ENCODE measurements around the gene UBAC2.
"Not testable (repeated sequence)": the region's sequence is repeated elsewhere in the genome, so short reads cannot be mapped to it uniquely, and the experiment has no call there.

Gene UBAC2

DNA sequence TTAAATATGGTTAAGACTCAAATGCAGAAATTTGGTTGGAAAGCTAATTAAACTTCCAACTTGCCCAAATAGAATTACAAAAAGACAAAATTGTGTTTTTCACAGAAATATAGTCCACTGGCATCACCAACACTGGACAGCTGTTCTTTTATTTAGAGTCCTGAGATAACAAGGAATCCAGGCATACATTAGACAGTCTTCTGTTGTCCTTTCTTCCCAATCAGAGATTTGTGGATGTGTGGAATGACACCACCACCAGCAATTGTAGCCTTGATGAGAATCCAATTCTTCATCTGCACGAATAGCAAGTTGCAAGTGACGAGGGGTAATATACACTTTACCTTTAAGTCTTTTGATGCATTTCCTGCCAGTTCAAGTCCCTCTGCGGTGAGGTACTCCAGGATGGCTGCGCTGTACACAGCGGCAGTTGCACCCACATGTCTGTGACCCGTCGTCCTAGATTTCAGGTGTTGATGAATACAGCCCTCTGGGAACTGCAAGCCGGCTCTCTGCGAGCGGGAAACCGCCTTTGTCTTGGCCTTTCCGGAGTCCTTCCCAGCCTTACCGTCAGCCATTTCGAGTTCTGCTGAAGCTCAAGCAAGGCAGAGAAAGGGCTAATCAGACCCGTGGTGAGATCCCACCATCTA is 14.7 kb downstream of the UBAC2 start:
- DNase-seq: peak in 2 of 4 experiments; percentile 50 to 56

DNA sequence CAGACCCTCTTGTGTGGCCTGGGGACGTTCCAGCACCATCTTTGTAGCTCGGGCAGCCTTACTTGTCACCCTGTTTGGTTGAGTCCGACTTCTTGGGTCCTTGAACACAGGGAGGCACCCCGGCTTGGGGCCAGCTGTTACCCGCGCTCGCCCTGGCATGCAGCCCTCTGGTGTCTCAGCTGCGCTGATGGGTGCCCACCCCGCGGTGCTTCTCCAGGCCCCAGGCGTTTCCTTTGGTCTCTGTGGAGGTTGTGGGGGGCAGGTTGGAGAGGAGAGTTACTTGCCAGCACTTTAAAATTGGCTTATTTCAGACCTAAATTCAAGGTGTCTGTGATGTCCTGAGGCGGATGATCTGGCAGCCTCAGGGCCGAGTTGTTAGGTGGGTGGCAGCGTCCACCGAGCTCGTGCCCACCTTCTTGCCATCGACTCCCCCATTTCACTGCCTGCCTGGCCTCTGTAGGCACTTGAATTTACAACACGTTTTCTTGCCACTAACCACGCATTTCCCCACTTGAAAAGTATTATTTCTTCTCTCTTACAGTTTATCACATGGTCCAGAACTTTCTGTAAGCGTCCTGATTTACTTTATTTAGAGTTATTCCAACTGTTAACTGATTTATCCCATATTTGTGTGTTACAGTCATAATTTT is 16.9 kb downstream of the UBAC2 start:
- no peak for DNase-seq

DNA sequence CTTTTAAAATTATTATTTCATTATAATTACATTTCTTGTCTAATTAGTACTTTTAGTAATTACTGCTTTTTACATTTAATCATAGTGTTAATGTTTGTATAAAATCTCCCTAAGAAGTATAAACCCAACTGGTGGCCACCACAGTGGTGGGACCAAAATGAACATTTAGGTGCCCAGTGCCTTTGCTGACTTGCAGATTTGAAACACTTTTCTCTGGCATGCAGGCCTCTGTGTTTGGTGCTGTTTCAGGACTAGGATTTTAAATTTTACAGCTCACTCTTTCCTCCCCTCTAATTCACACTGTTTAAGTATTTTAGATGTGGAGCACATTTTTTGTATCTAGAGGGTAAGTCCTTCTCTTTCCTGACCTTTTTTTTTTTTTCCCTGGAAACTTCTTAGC is 17.5 kb downstream of the UBAC2 start:
- DNase-seq: no peak

DNA sequence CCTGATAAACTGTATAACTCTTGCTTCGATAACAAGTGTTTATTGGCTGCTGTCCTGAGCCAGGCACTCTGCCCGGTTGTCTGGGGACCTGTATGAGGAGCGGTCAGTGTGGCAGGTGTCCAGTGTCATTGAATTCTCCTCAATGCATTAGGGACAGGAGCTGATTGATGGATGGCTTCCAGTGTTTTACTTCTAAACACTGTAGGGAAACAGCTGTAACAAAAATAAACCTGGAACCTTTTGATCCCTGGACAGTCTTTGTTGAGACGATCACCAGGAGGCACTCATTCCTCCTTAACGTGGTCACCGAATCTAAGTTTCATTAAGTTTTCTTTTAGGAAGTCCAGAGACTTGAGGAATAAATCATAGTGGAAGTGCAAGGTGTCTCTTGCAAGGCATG is 17.9 kb downstream of the UBAC2 start:
- no peak for DNase-seq

DNA sequence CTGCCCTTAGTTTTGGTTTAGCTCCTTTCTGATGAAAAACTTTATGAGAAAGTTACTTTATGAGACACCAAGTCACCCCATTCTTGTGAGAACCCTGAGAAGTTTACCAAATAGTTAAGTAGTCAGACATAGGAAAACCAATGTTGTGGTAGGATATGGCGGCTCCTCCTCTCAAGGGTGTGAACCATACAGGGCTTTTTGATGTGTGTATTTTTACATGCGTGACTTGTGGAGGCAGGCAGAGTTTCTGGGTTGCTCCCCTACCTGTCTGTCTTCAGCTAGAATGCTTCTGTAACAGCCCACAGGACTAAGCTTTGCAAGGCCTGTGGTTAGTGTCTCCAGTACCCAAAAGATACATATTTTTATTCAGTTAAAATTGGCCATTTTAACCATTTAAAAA is 18.3 kb downstream of the UBAC2 start:
- peak in 1 of 4 experiments; percentile 42 for DNase-seq

DNA sequence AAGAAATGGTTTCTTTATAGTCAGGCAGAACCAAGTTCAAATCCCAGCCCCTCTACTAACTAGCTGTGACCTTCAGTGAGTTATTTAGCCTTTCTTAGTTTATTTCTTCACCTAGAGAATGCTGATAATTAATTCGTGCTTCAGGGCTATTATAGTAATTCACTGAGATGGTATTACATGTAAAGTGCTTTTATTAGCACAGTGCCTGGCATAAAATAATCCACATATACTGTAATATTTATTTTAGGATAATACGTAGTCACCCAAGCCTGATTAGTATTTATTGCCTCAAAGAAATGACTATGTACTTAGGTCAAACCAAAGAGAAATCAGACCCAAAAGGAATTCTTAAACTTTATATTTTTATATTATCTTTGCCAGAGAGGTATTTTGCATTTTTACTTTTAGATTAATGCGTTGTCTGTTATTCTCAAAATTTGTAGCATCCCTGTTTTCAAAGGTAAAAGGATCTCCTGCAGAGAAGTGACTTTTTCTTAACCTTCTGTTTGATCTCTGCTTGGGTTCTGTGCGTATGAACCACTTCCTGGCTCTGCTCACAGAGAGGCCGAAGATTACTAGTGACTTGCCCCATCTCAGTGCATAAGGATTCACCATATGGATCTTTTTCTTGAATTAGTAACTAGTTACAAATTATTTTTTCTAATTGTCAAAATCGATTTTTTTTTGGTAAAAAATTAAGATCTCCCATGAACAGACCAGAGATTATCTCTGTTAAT is 19.7 kb downstream of the UBAC2 start:
- DNase-seq: no peak

DNA sequence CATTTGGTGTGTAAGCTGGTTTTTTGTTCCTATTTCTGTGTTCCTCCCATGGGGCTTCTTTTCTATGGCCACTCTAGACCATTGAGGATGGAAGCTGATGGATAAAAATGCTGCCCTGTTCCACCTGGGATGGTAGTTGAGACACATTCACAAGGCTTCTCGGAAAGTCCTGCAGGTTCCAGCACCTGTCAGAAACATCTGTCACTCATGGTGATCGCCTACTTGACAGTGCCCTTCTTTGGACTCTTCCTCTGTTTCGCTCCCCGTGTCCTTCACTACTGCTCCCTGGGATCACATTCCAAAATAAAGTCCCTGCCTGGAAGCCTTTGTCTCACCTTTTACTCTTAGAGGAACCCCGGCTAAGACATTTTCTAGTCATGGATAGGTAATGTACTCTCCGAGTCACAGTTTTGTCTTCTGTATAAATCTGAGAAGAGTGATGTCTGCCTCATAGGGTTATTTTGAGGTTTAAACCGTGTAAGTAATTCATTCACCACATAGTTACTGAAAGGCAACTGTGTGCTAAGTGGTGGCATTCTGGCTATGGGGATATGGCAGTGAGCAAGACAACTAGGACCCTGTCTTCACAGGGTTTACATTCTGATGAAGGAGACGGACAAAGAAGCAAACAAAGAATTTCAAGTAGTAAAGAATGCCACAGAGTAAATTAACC is 21.0 kb downstream of the UBAC2 start:
- DNase-seq: no peak

DNA sequence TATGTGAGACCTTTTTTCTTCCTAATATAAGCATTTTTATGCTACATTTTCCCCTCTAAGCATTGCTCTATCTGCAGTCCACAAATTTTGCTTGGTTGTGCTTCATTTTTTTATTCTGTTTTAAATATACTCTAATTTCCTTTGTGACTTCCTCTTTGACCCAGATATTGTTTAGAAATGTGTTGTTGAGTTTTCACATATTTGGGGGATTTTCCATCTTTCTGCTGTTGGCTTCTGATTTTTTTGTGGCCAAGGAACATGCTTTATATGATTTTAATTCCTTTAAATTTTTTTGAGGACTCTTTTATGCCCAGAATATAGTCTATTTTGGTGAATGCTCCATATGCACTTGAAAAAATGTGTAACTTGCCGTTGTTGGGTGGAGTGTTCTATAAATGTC is 22.9 kb downstream of the UBAC2 start:
- DNase-seq: no peak

DNA sequence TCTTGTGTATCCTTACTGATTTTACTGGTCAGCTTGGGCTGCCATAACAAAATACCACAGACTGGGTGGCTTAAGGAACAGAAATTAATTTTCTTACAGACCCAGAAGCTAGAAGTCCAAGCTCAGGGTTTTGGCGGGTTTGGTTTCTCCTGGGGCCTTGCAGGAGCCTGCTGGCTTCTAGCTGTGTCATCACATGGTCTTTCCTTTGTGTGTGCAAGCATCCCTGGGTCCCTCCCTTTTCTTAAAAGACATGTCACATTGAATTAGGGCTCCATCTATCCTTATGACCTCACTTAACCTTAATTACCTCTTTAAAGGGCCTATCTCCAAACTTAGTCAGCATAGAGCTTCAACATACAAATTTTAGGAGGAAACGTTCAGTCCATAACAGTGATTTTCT is 23.4 kb downstream of the UBAC2 start:
- no peak for DNase-seq

DNA sequence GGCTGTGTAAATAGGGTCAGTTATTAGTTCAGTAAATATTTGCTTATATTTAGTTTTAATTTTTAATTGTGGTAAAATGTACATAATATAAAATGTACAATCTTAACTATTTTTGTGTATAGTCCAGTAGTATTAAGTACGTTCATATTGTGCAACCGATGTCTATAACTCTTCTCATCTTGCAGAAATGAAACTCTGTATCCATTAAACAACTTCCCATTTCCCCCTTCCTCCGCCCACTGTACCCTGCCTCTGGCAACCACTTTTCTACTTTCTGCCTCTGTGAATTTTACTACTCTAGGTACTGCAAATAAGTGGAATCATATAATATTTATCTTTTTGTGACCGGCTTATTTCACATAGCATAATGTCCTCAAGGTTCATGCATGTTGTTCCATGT is 24.4 kb downstream of the UBAC2 start:
- DNase-seq: no peak

DNA sequence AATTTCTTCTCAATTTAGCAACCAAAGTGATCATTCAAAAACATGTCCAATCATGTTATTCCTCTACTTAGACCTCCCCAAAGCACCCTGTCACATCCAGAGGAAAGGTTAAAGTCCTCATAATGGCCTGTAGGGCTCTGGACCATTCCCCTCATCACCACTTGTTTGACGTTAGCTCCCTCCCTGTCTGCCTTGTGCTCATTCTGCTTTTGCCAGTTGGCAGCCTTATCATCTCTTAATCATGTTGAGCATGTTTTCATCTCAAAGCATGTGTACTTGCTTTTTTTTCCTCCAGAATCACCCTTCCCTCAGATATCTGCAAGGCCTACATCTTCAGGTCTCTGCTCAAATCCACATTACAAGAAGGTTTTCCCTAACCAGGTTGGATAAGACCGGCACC is 25.9 kb downstream of the UBAC2 start:
- no peak for DNase-seq

DNA sequence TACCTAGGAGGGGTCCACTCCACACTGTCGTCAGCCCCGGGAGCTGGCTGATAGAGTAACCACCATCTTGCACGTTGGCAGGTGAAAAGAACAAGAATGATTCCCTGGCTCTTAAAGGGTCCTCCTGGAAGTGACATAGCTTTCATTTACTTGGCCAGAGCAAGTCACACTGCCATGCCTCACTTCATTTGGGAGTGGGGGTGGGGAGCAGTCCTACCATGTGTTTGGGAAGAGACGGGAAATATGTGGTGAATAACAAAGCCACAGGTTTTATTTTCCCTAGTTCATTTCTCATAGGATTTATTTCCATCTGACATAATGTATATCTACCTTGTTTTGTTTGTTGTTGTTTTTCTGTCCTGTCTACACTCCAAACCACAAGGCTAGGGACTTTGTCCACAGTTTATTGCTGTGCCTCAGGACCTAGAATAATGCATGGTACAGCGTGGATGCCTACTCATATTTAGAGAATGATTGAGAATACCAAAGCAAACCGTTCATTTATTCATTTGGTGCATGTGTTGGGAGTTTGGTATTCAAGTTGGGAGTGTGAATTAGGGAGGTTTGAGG is 26.8 kb downstream of the UBAC2 start:
- DNase-seq: no peak

DNA sequence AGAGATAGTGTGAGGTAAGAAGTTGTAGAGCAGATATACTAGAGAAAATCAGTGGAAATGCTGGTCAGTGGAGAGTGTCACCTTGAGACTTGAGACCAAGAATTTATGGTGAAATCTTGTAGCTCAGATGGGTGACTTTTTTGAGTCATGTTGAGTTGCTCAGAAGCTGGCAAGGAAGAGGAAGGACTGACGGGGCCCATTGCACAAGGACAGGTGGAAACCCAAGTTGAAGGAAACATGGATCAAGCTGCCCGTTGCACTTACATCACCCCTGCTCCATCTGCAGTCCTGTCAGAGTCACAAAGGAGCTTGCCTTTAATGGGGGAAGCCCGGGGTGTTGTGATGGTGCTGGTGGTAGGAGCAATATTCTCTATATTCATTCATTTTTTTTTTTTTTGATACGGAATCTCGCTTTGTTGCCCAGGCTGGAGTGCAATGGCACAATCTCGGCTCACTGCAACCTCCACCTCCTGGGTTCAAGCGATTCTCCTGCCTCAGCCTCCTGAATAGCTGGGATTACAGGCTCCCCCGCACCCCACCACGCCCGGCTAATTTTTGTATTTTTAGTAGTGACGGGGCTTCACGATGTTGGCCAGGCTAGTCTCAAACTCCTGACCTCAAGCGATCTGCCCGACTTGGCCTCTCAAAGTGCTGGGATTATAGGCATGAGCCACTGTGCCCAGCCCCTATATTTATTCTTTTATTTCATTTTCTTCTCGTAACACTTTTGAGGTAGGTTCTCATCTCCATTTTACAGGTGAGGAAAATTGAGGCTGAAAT is 27.4 kb downstream of the UBAC2 start:
- no peak for DNase-seq

DNA sequence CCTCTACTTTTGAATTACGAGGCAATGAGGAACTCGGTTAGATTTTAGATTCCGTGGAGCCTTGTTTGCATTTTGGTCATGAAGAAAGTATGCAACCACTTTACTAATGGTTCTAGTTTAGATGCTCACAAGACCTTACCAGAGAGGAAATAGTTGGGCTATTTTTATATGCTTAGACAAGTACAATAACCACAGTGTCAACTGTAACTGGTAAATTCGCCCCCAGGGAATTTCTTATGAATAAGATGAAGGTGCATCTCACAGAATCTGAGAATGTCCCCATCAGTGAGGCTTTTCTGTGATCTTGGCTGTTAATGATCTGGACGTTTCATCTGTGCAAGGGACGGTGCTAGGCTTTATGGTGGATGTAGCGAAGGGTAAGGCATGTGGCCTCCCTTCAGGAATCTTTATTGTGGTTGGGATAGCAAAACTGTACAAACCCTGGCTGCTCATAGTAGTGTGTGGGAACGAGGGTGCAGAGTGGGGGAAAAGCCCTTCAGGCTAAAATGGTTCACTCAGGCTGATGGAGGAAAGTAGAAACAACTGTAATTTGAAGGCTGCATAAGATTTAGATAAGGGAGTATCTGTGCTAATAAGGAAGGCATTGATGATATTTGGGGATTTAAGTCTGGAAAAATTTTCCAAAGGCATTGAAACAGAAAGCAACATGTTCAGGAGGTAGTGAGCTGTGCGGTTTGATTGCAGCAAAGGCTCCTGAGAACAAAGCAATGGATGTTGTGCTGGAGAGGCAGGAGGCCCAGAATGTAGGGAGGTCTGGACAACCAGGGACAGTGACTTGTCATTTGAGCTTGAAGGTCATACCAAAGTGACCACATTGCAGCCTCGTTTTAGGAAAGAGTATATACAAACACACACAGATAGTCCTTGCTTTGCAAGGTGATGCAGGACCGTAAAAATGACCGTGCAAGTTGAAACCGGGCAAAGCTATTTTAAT is 28.4 kb downstream of the UBAC2 start:
- DNase-seq: no peak

DNA sequence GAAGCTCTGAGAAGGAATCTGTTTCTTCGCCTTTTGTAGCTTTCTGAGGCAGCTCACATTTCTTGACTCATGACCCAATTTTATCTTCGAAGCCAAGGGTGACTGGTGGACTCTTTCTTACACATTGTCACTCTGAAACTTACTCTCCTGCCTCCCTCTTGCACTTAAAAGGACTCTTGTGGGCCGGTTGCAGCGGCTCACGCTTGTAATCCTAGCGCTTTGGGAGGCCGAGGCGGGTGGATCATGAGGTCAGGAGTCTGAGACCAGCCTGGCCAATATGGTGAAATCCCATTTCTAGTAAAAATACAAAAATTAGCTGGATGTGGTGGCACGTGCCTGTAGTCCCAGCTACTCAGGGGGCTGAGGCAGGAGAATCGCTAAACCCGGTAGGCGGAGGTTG is 29.9 kb downstream of the UBAC2 start:
- DNase-seq: not testable (repeated sequence)

DNA sequence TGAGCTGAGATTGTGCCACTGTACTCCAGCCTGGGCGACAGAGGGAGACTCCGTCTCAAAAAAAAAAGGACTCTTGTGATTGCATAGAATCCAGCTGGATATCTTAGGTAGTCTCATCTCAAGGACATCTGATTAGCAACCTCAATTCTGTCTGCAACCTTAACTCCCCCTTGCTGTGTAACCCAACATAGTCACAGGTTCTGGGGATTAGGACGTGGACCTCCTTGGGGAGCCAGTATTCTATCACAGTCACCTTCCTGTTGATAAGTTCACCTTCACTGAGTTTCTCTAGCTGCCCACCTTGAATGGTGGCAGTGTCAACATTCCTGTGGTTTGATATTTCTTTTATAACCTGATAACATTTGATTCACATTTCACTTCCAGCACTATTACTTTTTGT is 30.3 kb downstream of the UBAC2 start:
- no peak for DNase-seq

DNA sequence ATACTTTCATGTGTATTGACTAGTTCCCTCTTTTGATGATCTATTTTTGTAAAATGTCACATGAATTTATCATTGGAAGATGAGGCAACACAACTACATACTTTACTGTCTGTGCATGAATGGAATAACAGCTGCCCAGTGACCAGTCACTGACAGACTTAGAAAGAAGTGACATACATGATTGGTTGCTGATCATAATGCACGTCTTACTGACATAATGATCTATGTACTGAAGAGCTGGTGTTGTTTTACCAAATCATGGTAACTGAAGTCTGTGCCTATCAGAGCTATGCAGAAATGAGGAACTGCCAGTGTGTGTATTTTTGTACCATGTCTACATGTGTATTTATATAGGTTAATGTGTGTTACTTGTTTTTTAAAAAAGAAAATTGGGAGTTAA is 31.1 kb downstream of the UBAC2 start:
- DNase-seq: no peak

DNA sequence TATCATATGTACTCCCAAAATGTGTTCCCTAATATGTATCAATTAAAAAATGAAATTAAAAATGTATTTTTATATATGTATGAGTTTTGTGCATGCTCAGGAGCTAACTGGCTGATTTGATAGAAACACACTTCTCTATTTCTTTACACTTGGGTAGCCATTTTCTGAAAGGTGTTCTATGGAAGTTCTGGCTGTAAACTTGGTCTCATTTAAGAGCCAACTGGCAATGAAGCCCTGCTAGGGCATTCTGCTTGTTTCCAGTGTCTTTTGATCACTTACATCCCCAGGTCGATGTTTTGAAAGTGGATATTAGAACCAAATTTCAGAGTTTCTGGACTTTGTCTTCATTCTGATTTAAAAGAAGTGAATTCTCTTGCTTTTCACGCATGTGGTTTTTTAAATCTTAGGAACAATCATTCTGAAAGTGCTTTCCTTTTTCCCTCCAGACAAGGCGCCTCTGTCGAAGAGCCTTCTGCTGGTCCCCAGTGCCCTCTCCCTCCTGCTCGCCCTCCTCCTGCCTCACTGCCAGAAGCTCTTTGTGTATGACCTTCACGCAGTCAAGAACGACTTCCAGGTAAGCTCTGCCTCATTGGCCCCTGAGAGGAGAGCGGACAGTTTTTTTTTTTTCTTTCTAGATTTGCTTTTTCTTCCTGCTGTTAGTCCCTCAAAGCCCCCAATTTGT is 37.5 kb downstream of the UBAC2 start:
- no peak for DNase-seq

DNA sequence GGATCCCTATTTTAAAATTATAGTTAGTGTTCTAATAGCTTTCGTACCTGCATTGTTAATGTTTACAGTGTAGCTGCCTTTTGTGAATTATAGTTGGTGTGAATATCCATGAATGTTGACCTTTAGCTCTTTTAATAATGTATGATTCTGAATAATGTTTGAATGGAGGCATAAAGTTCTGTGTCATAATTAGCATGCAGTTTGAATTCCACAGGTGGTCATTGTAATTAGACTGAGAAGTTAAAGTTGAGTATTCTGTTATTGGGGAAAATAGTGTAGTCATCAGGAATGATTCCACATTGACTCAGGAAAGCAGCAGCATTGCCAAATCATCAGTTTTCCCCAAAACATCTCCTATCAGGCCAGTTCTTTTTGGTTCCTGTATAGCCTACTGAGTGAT is 45.4 kb downstream of the UBAC2 start:
- DNase-seq: no peak

DNA sequence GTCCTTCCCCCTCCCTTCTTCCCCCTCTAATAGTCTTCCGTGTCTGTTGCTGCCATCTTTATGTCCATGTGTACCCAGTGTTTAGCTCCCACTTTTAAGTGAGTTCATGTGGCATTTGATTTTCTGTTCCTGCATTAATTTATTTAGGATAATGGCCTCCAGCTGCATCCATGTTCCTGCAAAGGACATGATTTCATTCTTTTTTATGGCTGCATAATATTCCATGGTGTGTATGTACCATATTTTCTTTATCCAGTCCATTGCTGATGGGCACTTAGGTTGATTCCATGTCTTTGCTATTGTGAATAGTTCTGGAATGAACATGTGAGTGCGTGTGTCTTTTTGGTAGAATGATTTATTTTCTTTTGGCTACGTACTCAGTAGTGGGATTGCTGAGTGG is 48.5 kb downstream of the UBAC2 start:
- DNase-seq: not testable (repeated sequence)

DNA sequence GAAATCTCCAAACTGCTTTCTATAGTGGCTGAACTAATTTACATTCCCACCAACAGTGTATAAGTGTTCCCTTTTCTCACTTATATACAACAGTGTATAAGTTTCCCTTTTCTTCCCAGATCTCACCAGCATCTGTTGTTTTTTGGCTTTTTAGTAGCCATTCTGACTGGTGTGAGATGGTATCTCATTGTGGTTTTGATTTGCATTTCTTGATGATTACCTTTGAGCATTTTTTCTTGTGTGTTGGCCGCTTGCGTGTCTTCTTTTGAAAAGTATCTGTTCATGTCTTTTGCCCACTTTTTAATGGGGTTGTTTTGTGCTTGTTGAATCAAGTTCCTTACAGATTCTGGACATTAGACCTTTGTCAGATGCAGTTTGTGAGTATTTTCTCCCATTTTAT is 49.0 kb downstream of the UBAC2 start:
- DNase-seq: not testable (repeated sequence)
